ENCODE data around the gene CMSS1.

CMSS1 gene

DNA sequence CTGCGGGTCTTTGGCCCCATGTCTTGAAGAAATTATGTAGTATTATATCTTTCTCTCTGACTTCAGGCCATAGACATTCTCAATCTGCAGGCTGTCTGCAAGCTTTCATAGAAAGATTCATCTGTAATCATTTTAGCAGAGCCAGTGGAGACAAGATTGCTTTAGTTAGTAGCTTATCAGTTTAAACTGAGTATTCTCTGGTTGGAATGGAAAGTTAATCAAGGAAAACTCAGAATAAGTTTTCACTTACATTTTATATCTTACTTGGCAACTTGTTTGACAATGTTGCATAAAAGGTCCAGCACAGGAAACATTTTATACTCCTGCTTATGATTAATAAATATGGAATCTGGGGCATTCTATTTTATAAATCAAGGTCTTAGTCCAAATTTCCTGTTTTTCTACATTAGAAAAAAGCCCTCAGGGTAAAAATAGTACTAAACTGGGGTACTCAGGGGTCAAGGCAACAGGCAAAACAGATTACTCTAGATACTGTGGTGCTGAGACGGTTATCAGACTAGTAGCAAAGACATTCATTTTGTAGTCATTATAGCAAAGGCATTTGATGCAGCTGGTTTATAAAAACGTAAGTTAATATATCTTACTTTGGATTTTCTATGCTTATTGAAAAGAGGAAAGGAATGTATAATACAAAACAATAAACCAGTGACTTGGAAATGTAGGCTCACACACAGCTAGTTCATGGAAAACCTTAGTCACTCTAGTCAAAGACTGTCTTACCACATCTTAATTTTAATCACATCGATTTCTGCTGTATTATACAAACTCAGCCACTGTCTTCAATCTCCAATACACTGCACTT, 341.9 kb downstream of the CMSS1 start:
- ChIA-PET POLR2A (no interaction called here), CTCF (no interaction called here)
- TF ChIP-seq ZNF596 (tag by site-specific recombination; IDR thresholded peaks at IDR 0.05) (no peak), ZNF544 (tag by site-specific recombination; IDR thresholded peaks at IDR 0.05) (no peak), ZBTB1 (tag by site-specific recombination; IDR thresholded peaks at IDR 0.05) (no peak), ZEB2 (tag by site-specific recombination; IDR thresholded peaks at IDR 0.05) (no peak), ZBTB8A (tag by site-specific recombination; IDR thresholded peaks at IDR 0.05) (no peak), ZNF677 (tag by site-specific recombination; IDR thresholded peaks at IDR 0.05) (no peak), BCL11A (tag by site-specific recombination; IDR thresholded peaks at IDR 0.05; ENCODE audit: low read depth) (no peak)
- TF ChIP-seq, protein P1, sequence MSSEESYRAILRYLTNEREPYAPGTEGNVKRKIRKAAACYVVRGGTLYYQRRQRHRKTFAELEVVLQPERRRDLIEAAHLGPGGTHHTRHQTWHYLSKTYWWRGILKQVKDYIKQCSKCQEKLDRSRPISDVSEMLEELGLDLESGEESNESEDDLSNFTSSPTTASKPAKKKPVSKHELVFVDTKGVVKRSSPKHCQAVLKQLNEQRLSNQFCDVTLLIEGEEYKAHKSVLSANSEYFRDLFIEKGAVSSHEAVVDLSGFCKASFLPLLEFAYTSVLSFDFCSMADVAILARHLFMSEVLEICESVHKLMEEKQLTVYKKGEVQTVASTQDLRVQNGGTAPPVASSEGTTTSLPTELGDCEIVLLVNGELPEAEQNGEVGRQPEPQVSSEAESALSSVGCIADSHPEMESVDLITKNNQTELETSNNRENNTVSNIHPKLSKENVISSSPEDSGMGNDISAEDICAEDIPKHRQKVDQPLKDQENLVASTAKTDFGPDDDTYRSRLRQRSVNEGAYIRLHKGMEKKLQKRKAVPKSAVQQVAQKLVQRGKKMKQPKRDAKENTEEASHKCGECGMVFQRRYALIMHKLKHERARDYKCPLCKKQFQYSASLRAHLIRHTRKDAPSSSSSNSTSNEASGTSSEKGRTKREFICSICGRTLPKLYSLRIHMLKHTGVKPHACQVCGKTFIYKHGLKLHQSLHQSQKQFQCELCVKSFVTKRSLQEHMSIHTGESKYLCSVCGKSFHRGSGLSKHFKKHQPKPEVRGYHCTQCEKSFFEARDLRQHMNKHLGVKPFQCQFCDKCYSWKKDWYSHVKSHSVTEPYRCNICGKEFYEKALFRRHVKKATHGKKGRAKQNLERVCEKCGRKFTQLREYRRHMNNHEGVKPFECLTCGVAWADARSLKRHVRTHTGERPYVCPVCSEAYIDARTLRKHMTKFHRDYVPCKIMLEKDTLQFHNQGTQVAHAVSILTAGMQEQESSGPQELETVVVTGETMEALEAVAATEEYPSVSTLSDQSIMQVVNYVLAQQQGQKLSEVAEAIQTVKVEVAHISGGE (tag by site-specific recombination; conservative IDR thresholded peaks at IDR 0.05; ENCODE audit: low read depth), result no peak
- TF ChIP-seq, protein P2, sequence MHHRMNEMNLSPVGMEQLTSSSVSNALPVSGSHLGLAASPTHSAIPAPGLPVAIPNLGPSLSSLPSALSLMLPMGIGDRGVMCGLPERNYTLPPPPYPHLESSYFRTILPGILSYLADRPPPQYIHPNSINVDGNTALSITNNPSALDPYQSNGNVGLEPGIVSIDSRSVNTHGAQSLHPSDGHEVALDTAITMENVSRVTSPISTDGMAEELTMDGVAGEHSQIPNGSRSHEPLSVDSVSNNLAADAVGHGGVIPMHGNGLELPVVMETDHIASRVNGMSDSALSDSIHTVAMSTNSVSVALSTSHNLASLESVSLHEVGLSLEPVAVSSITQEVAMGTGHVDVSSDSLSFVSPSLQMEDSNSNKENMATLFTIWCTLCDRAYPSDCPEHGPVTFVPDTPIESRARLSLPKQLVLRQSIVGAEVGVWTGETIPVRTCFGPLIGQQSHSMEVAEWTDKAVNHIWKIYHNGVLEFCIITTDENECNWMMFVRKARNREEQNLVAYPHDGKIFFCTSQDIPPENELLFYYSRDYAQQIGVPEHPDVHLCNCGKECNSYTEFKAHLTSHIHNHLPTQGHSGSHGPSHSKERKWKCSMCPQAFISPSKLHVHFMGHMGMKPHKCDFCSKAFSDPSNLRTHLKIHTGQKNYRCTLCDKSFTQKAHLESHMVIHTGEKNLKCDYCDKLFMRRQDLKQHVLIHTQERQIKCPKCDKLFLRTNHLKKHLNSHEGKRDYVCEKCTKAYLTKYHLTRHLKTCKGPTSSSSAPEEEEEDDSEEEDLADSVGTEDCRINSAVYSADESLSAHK (tag by site-specific recombination; IDR thresholded peaks at IDR 0.05), result no peak
- H3K4me3 ChIP-seq (ENCODE audit: low read depth, low read length), result no peak overlapping the region
- no peaks in the 10 kb centered on the region for H3K9me3 ChIP-seq (ENCODE audit: control insufficient read depth, insufficient read depth, low read depth, low read length)
- H3K36me3 ChIP-seq (ENCODE audit: control insufficient read depth in 2 of 2, insufficient read depth in 1 of 2, low read length in 2 of 2), result no peaks in the 10 kb centered on the region
- H3K4me1 ChIP-seq (ENCODE audit: control insufficient read depth, insufficient read depth, low read length), result no peaks in the 10 kb centered on the region
- H3K27ac ChIP-seq (ENCODE audit: extremely low read depth, low read depth, low read length), result no peak overlapping the region

DNA sequence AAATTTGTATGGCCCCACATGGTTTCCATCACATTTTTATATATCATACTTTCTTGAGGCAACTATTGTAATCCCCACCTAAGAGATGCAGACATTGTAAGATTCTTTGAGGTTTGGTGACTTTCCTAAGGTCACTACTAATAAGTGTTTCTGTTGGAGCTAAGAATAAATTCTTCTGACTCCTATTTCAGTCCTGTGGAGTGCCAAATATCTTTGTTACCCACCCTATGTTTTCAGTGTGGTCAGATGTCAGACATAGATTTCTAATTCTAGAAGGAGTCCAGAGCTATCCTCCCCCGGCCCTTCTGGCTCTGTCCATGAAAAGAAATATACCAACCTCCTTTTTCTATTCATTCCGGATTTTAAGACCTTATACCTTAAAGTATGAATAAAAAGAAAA, 342.9 kb downstream of the CMSS1 start:
- ChIA-PET CTCF (interaction anchor here (1.1 kb wide), 1 partner anchor 10 kb away, joined by 3 read pairs; no protein-coding TSS in a partner anchor), POLR2A (no interaction called here)
- Histone ChIP-seq H3K27ac (ENCODE audit: extremely low read depth, low read depth, low read length) (no peak overlapping the region), H3K4me1 (ENCODE audit: control insufficient read depth, insufficient read depth, low read length) (no peaks in the 10 kb centered on the region), H3K36me3 (ENCODE audit: control insufficient read depth in 2 of 2, insufficient read depth in 1 of 2, low read length in 2 of 2) (no peaks in the 10 kb centered on the region), H3K4me3 (ENCODE audit: low read depth, low read length) (no peak overlapping the region), H3K9me3 (ENCODE audit: control insufficient read depth, insufficient read depth, low read depth, low read length) (no peaks in the 10 kb centered on the region)
- TF ChIP-seq ZBTB8A (tag by site-specific recombination; IDR thresholded peaks at IDR 0.05) (no peak), MYNN (tag by site-specific recombination; IDR thresholded peaks at IDR 0.05; ENCODE audit: borderline replicate concordance) (no peak)
- TF ChIP-seq, protein P3, sequence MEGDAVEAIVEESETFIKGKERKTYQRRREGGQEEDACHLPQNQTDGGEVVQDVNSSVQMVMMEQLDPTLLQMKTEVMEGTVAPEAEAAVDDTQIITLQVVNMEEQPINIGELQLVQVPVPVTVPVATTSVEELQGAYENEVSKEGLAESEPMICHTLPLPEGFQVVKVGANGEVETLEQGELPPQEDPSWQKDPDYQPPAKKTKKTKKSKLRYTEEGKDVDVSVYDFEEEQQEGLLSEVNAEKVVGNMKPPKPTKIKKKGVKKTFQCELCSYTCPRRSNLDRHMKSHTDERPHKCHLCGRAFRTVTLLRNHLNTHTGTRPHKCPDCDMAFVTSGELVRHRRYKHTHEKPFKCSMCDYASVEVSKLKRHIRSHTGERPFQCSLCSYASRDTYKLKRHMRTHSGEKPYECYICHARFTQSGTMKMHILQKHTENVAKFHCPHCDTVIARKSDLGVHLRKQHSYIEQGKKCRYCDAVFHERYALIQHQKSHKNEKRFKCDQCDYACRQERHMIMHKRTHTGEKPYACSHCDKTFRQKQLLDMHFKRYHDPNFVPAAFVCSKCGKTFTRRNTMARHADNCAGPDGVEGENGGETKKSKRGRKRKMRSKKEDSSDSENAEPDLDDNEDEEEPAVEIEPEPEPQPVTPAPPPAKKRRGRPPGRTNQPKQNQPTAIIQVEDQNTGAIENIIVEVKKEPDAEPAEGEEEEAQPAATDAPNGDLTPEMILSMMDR (tag by site-specific recombination; IDR thresholded peaks at IDR 0.05), result no peak

DNA sequence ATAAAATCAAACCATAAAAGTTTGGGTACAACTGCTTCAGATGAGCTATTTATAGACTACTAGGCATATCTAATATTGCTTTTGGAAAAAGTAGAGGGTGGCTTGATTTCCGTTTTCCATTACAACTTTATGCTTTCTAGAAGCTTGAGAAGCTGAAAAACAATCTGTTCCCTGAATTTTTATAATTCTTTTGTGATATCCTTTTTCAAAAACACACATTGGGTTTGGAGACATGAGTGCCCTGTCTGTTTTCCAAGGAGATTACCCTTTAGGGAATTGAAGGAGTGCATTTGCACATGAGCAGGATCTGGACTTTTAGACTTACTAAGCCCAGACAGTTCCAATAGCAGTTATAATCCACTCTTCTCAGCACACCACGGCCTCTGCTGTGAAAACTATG, 346.1 kb downstream of the CMSS1 start:
- no peak for TF ChIP-seq GLIS1 (tag by site-specific recombination; IDR thresholded peaks at IDR 0.05)
- no peak for TF ChIP-seq ZBTB7A (tag by site-specific recombination; IDR thresholded peaks at IDR 0.05; ENCODE audit: low read depth)
- no peak for TF ChIP-seq ZIC2 (tag by site-specific recombination; IDR thresholded peaks at IDR 0.05)
- TF ChIP-seq, protein P4, sequence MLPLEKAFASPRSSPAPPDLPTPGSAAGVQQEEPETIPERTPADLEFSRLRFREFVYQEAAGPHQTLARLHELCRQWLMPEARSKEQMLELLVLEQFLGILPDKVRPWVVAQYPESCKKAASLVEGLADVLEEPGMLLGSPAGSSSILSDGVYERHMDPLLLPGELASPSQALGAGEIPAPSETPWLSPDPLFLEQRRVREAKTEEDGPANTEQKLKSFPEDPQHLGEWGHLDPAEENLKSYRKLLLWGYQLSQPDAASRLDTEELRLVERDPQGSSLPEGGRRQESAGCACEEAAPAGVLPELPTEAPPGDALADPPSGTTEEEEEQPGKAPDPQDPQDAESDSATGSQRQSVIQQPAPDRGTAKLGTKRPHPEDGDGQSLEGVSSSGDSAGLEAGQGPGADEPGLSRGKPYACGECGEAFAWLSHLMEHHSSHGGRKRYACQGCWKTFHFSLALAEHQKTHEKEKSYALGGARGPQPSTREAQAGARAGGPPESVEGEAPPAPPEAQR (tag by site-specific recombination; IDR thresholded peaks at IDR 0.05), result no peak
- TF ChIP-seq, protein P5, sequence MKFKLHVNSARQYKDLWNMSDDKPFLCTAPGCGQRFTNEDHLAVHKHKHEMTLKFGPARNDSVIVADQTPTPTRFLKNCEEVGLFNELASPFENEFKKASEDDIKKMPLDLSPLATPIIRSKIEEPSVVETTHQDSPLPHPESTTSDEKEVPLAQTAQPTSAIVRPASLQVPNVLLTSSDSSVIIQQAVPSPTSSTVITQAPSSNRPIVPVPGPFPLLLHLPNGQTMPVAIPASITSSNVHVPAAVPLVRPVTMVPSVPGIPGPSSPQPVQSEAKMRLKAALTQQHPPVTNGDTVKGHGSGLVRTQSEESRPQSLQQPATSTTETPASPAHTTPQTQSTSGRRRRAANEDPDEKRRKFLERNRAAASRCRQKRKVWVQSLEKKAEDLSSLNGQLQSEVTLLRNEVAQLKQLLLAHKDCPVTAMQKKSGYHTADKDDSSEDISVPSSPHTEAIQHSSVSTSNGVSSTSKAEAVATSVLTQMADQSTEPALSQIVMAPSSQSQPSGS (tag by site-specific recombination; IDR thresholded peaks at IDR 0.05; ENCODE audit: low read depth), result no peak
- Histone ChIP-seq H3K36me3 (ENCODE audit: control insufficient read depth in 2 of 2, insufficient read depth in 1 of 2, low read length in 2 of 2) (peaks cover 0 to 3% of the 10 kb centered on the region in 2 experiments; a peak in 1 of 3 replicates), H3K4me3 (ENCODE audit: low read depth, low read length) (no peak overlapping the region), H3K27ac (ENCODE audit: extremely low read depth, low read depth, low read length) (no peak overlapping the region), H3K9me3 (ENCODE audit: control insufficient read depth, insufficient read depth, low read depth, low read length) (no peaks in the 10 kb centered on the region), H3K4me1 (ENCODE audit: control insufficient read depth, insufficient read depth, low read length) (no peaks in the 10 kb centered on the region)
- ChIA-PET POLR2A (no interaction called here), CTCF (interaction anchor here (0.7 to 0.9 kb wide), 2 partner anchors 86 to 98 kb away, joined by 3 to 4 read pairs; no protein-coding TSS in a partner anchor)
